Stimulated activated CD4-positive, alpha-beta T cell treated with anti-CD3 and anti-CD28 coated beads, Interleukin-15, amount 100 ng/mL, for 24 hours (primary cell): ENCODE data around the gene XRCC1.
"Not testable (repeated sequence)": the region's sequence is repeated elsewhere in the genome, so short reads cannot be mapped to it uniquely, and the experiment has no call there.

Experiments used
- DNase-seq: peaks from one replicate; pipeline ENCODE4 v3.0.0-alpha.2; 2020

The XRCC1 gene

GRCh38 chr19:43574424-43575155, 737 bp downstream of the XRCC1 start:
- DNase-seq = no peak

GRCh38 chr19:43572171-43572588, 3.1 kb downstream of the XRCC1 start:
- DNase-seq = no peak

DNA sequence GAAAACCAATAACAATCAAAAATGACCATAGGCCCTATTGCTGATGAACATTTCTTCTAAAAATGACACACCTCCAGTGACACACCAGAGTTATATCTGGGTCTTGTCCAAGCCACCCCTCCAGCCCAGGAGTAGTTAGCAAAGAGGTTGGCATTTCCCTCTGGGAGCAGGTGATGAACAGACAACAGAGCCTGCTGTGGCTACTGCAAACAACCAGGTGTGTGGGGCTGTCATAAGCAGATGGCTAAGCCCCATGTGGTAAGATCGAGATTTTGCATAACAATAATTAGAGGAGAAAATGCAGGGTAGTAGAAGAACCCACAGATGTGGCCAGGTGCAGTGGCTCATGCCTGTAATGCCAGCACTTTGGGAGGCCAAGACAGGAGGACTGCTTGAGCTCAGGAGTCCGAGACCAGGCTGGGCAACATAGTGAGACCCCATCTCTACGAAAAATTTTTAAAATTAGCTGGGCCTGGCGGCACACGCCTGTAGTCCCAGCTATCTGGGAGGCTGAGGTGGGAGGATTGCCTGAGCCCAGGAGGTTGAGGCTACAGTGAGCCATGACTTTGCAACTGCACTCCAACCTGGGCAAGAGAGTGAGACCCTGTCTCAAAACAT, 5.0 kb downstream of the XRCC1 start:
- no peak for DNase-seq

DNA sequence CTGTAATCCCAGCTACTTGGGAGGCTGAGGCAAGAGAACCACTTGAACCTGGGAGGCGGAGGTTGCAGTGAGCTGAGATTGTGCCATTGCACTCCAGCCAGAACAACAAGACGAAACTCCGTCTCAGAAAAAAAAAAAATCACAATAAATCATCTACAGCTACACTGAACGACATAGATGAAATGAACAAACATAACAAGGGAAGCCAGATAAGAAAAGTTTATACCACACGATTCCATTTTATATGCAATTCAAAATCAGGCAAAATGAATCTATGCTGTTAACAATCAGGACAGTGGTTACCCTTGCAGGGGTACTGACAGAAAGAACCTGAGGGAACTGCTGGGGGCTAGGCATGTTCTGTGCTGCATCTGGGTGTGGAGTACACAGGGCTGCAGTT, 5.7 kb downstream of the XRCC1 start:
- no peak for DNase-seq

DNA sequence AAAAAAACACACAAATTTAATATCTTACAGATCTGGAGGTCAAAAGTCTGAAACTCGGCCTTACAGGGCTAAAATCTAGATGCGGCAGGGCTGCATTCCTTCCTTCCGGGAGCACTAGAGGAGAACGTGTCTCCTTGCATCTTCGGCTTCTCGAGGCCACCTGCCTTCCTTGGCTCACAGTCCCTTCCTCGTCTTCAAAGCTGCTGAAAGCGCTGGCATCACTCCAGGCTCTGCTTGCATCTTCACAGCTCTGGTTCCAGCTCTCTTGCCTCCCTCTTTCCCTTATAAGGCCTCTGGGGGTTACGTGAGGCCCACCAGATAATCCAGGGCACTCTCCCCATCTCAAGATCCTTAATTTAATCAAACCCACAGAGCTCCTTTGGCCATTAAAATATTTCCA, 10.5 kb downstream of the XRCC1 start:
- DNase-seq = no peak

DNA sequence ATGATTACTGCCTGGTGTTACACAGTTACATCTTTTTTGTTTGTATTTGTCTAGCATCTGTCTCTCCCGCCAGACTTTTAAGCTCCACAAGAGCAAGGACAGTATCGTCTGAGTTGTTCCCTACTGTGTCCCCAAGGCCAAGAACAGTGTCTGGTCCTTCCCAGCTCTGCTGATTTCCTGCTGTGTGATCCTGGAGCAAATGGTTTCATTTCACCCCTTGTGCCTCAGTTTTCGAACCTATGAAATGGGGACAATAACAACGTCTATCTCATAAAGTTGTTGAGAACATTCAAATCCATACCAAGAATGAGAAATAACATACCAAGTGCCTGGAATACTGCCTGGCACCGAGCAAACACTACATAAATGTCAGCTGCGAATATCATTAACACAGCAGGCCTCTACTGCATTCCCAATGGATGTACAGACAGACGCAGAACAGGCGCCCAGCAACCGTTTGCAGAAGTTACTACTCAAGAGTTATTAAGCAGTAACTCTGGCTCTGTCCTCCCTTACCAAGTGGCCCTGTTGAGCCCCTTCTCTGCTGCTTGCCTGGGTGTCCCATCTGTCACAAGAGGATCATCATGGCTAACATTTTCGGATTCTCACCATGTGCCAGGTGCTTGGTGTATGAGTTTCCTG, 11.4 kb downstream of the XRCC1 start:
- no peak for DNase-seq

DNA sequence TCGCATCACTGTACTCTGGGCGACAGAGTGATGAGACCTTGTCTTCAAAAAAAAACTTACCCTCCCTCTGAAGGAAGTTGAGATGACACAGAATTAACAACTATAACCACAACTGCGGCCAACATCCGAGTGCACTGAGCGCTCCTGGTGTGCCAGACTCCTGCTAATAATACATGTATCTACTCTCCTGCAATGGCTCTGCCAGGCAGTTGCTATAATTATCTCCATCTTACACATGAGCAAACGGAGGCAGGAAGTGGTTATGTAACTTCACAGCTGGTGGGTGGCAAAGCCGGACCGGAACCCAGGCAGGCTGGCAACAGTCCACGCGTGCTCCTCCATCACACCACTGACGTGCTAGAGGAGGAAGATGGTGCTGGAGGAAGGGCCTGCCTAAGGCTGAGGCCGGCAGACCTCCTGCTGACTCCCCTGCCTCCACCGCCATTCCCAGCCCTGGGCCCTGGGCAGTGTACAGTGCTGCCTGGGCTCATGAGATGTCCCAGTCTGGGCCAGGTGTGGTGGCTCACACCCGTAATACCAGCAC, 12.6 kb downstream of the XRCC1 start:
- peak; percentile 73 for DNase-seq

DNA sequence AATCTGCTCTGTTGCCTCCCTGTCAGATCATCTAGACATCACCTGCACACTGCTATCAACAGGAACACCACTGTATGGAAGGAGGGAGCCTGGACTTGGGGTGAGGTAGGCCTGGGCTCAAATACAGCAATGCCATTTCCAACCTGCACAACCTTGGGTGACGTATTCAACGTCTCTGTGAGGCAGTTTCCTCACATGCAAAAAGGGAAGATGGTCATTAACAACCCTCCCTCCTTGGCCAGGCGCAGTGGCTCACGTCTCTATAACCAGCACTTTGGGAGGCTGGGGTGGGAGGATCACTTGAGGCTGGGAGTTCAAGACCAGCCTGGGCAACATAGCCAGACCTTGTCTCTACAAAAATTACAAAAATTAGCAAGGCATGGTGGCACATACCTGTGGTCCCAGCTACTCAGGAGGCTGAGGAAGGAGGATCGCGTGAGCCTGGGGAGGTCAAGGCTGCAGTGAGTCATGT, 13.1 kb downstream of the XRCC1 start:
- DNase-seq = no peak

DNA sequence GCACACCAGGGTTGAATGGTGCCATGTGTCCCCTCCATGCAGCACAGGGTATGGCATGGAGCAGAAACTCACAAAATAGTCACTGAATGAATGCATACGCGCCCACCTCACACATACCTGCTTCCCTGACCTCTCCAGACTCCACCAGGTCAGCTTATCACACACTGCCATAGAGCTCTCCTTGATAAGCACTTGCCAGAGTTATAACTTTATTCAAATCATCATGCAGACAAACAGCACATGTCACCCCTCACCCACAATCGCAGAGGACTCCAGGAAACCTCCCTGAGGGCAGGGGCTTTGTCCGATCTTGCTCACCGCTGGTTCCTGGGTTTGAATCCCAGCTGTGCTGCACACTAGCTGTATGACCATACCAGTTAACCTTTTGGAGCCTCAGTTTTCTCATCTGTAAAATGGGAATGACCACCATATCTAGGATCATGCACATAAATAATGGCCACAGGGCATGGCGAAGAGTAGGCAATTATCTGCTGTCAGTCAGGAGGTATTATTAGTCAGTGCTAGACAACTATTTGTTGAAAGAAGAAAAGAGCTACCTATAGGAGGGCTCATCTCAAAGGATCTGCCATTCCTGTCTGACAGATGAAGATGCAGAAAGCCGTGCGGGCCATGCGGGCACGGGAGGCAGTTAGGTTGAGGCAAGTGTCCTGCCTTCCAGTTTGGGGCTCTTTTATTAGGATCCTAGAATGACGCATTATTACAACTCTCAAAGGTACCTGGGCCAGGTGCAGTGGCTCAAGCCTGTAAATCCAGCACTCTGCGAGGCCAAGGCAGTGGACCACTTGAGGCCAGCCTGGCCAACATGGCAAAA, 14.0 kb downstream of the XRCC1 start:
- no peak for DNase-seq

- peak; percentile 24 for DNase-seq
Measured at GRCh38 chr19:43560687-43561086, 14.6 kb downstream of the XRCC1 start.

GRCh38 chr19:43555185-43555770, 20.0 kb downstream of the XRCC1 start:
- DNase-seq = peak; percentile 85

DNA sequence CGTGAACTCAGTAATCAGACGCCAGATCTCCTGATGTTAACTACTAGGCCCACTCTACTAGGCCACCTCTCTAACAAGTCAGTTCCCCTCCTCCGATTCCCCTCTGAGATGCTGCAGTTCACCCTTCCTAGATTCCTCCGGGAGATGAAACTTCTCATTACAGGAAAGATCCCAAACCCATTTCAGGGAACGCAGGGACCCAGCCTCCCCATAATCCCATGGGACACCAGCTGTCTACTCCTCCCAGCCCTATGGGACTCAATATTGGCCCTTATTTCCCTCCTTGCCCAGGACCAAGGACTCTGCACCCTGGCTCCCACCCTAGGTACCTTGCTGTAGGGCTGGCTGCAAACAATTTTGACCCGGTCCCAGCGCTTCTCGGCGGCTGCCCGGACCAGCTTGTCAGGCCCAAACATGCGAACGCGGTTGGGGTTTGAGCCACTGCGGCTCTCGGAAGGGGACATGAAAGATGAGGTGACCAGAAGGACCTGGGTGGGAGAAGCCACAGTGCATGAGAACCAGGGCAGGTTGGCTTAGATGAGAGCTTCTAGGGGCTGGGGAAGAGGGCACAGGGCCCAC, 20.9 kb downstream of the XRCC1 start:
- no peak for DNase-seq

DNA sequence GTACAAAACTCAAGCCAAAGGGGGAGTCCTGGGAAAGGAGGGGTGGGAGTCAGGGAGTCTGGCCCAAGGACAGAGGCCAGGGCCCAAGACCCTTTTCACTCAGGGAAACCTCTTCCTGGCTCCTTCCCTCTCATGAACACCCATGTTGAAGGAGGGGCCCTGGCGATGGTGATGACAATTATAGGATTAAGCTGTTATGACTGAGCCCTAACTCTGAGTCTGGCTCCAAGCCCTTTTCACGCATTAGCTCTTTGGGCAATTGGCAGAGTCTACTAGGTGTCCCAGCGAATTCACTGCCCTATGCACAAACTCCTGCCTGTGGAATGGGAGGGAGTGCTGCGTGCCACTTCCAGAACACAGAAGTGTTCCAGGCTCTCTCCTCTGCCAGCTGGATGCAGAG, 21.7 kb downstream of the XRCC1 start:
- DNase-seq = no peak

GRCh38 chr19:43552616-43553015, 22.7 kb downstream of the XRCC1 start:
- no peak for DNase-seq

DNA sequence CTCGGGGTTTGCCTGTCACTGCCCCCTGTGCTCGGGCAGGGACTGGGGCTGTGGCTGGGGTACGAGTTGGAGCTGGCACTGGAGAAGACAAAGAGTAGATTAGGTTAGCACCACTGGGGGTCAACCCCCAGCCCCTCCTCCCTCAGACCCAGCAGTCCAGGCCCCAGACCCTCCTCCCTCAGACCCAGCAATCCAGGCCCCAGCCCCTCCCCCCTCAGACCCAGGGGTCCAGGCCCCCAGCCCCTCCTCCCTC, 23.2 kb downstream of the XRCC1 start:
- no peak for DNase-seq

- no peak for DNase-seq
Measured at GRCh38 chr19:43551399-43552197, 23.7 kb downstream of the XRCC1 start.

GRCh38 chr19:43548706-43549105, 26.6 kb downstream of the XRCC1 start:
- no peak for DNase-seq

- DNase-seq = not testable (repeated sequence)
Measured at GRCh38 chr19:43547926-43548325, 27.4 kb downstream of the XRCC1 start.

- no peak for DNase-seq
Measured at GRCh38 chr19:43546581-43546980, 28.7 kb downstream of the XRCC1 start.

DNA sequence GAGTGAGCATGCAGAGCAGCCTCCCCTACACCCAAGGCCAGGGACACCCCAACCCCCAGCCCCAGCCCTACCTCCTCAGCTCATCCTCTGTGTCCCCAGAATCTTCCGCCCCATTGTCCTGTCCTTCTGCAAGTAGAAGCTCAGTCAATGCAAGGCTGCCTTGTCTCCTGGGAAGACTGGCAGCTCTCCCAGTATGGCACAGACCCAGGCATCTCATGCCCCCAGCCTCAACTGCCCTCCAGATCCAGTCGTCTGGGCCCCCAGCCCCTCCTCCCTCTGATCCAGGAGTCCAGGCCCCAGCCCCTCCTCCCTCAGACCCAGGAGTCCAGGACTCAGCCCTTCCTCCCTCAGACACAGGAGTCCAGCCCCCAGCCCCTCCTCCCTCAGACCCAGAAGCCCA, 29.3 kb downstream of the XRCC1 start:
- no peak for DNase-seq

GRCh38 chr19:43545276-43545675, 30.1 kb downstream of the XRCC1 start:
- no peak for DNase-seq

DNA sequence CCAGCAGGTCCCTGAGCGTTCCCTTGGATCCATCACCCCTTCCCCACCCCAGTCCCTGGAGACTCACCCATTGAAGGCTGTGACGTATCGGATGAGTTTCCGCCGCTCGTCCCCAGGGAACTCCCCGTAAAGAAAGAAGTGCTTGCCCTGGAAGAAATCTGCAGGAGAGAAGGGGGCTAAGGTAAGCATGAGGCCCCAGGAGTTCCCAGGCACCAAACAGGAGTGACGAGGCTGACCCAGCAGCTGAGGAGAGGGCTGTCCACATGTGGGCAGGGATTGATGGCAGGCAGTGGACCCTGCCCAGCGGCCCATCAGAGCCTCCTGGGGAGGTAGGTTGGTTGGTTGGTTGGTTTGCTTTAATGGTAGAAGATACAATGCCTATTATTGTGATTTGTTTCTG, 31.2 kb downstream of the XRCC1 start:
- no peak for DNase-seq
